Measurements from ENCODE around the gene ASB16. TPM values are rescaled to one million over a fixed set of nuclear protein-coding genes. Genes with fewer than 3 reads are reported as not detected.
A peak's percentile ranks its signal among the peaks of the same experiment; 100 is the strongest.

The ASB16 gene
- total RNA-seq, 1 donor from 2014 or later: not detected

- TF ChIP-seq CTCF (IDR thresholded peaks at IDR 0.05) (peak; percentile 50), EZH2 (IDR thresholded peaks at IDR 0.05) (no peak), EZH2phosphoT487 (IDR thresholded peaks at IDR 0.05) (no peak)
- Histone ChIP-seq H3K27me3 (no peaks in the 10 kb centered on the region), H3K27ac (peak overlapping the region; percentile 95), H3K9me3 (ENCODE audit: low read depth) (no peaks in the 10 kb centered on the region), H3K4me3 (peak overlapping the region; percentile 86), H3K79me2 (ENCODE audit: low read depth) (peaks cover 73% of the 10 kb centered on the region), H3K4me2 (peak overlapping the region; percentile 92), H2AFZ (replicated peaks) (no peak overlapping the region), H4K20me1 (ENCODE audit: low read depth) (peaks cover 59% of the 10 kb centered on the region), H3K4me1 (peaks cover 10% of the 10 kb centered on the region), H3F3A (ENCODE audit: low read depth) (peaks cover 38% of the 10 kb centered on the region), H3K36me3 (no peaks in the 10 kb centered on the region), H3K9ac (peak overlapping the region; percentile 88)
- H3K4me3 Mint-ChIP-seq: no peak overlapping the region
- H3K36me3 Mint-ChIP-seq: peaks cover 7% of the 10 kb centered on the region
- DNase-seq (ENCODE audit: low spot score): peak; percentile 93
- no peak overlapping the region for H3K27ac Mint-ChIP-seq
- H3K27me3 Mint-ChIP-seq (ENCODE audit: insufficient read depth, low read depth): peaks cover 12% of the 10 kb centered on the region
- peaks cover 26% of the 10 kb centered on the region for H3K4me1 Mint-ChIP-seq
- no peaks in the 10 kb centered on the region for H3K9me3 Mint-ChIP-seq
These were observed 48.7 kb downstream of the ASB16 start for GRCh38 chr17:44219108-44219615.

GRCh38 chr17:44219616-44220212, 49.2 kb downstream of the ASB16 start, which contains the start of gene UBTF:
TSS of gene UBTF (minus strand) at chr17:44219675. CDS start at chr17:44218229, 1,446 bp downstream.
- H3K9me3 Mint-ChIP-seq: no peaks in the 10 kb centered on the region
- peak within 1 kb of the TSS; percentile 88 for H3K9ac ChIP-seq
- peak; percentile 91 for DNase-seq (ENCODE audit: low spot score)
- peak within 1 kb of the TSS; percentile 93 for H3K4me3 Mint-ChIP-seq
- peaks cover 59% of the 10 kb centered on the region for H4K20me1 ChIP-seq (ENCODE audit: low read depth)
- H3K79me2 ChIP-seq (ENCODE audit: low read depth): peaks cover 73% of the 10 kb centered on the region
- H3K4me3 ChIP-seq: peak within 1 kb of the TSS; percentile 86
- no peaks in the 10 kb centered on the region for H3K27me3 ChIP-seq
- H3K9me3 ChIP-seq (ENCODE audit: low read depth): no peaks in the 10 kb centered on the region
- peak within 1 kb of the TSS; percentile 79 for H3K27ac Mint-ChIP-seq
- peaks cover 38% of the 10 kb centered on the region for H3F3A ChIP-seq (ENCODE audit: low read depth)
- peak within 1 kb of the TSS; percentile 92 for H3K4me2 ChIP-seq
- H3K4me1 Mint-ChIP-seq: peaks cover 26% of the 10 kb centered on the region
- TF ChIP-seq EZH2 (IDR thresholded peaks at IDR 0.05): no peak
- TF ChIP-seq EZH2phosphoT487 (IDR thresholded peaks at IDR 0.05): no peak
- TF ChIP-seq CTCF (IDR thresholded peaks at IDR 0.05): no peak
- no peak within 1 kb of the TSS for H2AFZ ChIP-seq (replicated peaks)
- H3K4me1 ChIP-seq: peaks cover 10% of the 10 kb centered on the region
- H3K27ac ChIP-seq: peak within 1 kb of the TSS; percentile 95
- H3K27me3 Mint-ChIP-seq (ENCODE audit: insufficient read depth, low read depth): peaks cover 13% of the 10 kb centered on the region
- H3K36me3 ChIP-seq: no peaks in the 10 kb centered on the region
- peaks cover 7% of the 10 kb centered on the region for H3K36me3 Mint-ChIP-seq

GRCh38 chr17:44220213-44221083, 49.9 kb downstream of the ASB16 start:
- Histone ChIP-seq H3F3A (ENCODE audit: low read depth) (peaks cover 38% of the 10 kb centered on the region), H4K20me1 (ENCODE audit: low read depth) (peaks cover 59% of the 10 kb centered on the region), H3K79me2 (ENCODE audit: low read depth) (peaks cover 72% of the 10 kb centered on the region), H3K36me3 (no peaks in the 10 kb centered on the region), H3K9ac (peak overlapping the region; percentile 82), H3K27me3 (no peaks in the 10 kb centered on the region), H3K4me2 (peak overlapping the region; percentile 92), H3K27ac (peak overlapping the region; percentile 95), H3K4me1 (peaks cover 10% of the 10 kb centered on the region), H3K4me3 (peak overlapping the region; percentile 86), H2AFZ (replicated peaks) (no peak overlapping the region), H3K9me3 (ENCODE audit: low read depth) (no peaks in the 10 kb centered on the region)
- peak overlapping the region; percentile 79 for H3K27ac Mint-ChIP-seq
- peak overlapping the region; percentile 93 for H3K4me3 Mint-ChIP-seq
- TF ChIP-seq CTCF (IDR thresholded peaks at IDR 0.05) (no peak), EZH2phosphoT487 (IDR thresholded peaks at IDR 0.05) (no peak)
- peaks cover 26% of the 10 kb centered on the region for H3K4me1 Mint-ChIP-seq
- no peaks in the 10 kb centered on the region for H3K9me3 Mint-ChIP-seq
- H3K36me3 Mint-ChIP-seq: peaks cover 6% of the 10 kb centered on the region
- peak; percentile 71 for DNase-seq (ENCODE audit: low spot score)
- H3K27me3 Mint-ChIP-seq (ENCODE audit: insufficient read depth, low read depth): peaks cover 13% of the 10 kb centered on the region

Data from neural progenitor cell (in vitro differentiated cells).